Measurements from ENCODE around the gene C16orf86.
"Not testable (repeated sequence)": the region's sequence is repeated elsewhere in the genome, so short reads cannot be mapped to it uniquely, and the experiment has no call there.

C16orf86 gene

GRCh38 chr16:67668495-67669157 lies 2.0 kb downstream of the C16orf86 start:
- no peak for DNase-seq

GRCh38 chr16:67669499-67670101 lies 3.0 kb downstream of the C16orf86 start:
- no peak for DNase-seq

- no peak for DNase-seq
Measured at GRCh38 chr16:67672306-67672705, 5.7 kb downstream of the C16orf86 start.

- DNase-seq: no peak
Measured at GRCh38 chr16:67672739-67673662, 6.4 kb downstream of the C16orf86 start.

DNA sequence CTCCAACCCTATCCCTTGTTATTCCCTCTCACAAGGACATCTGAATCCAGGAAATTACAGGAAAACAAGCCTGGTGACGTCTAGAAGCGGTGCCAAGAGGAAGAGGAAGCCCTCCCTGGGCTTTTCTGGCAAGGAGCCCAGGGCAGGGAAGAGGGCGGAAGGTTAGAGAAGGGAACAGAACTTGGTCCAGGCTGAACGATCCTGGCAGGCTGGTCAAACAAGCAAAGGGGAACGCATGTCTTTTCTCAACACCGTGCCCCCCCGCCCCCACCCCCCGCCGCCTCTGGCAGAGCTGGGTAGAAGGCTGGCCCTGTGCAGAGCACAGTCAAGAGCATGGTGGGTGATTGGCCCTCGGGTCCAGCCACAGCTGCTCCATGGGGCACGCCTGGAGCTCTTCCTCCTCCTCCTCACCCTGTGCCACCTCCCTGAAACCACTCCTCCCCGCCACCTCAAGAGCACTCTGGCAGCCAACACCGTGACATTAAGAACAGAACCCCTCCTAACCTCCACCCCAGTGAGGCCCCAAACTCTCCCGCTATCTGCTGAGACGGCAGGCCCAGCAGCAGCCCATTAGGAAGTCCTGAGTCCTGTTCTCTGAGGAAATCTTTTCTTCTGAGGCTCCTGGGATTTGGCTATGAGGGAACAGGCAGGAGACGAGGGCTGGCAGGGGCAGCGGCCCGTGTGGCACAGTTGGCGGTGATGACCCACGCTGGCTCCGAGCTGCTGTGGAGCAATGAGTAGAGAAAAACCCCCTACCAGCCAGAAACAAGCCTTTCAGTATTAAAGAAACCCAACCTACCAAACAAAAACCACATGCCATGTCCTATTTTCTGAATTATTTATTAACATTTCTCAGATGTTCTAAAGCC lies 7.3 kb downstream of the C16orf86 start:
- DNase-seq: no peak

- DNase-seq: no peak
Measured at GRCh38 chr16:67674851-67675578, 8.4 kb downstream of the C16orf86 start.

DNA sequence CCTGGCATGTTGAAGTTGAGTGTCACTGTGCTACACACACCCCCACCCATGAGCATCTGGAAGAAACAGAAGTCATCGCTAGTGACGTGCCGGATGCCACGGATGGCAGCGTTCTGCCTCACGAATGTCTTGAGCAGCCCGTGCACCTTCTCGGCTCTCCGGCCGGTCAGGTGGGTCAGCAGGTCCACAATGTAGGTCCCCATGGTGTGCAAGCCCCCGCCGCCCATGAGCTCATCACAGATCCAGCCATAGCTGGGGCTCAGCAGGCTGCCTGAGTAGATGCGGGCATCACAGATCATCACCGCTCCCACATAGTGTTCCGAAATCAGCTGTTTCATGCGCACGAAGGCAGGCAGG lies 8.9 kb downstream of the C16orf86 start:
- no peak for DNase-seq

- no peak for DNase-seq
Measured at GRCh38 chr16:67675999-67676398, 9.4 kb downstream of the C16orf86 start.

DNA sequence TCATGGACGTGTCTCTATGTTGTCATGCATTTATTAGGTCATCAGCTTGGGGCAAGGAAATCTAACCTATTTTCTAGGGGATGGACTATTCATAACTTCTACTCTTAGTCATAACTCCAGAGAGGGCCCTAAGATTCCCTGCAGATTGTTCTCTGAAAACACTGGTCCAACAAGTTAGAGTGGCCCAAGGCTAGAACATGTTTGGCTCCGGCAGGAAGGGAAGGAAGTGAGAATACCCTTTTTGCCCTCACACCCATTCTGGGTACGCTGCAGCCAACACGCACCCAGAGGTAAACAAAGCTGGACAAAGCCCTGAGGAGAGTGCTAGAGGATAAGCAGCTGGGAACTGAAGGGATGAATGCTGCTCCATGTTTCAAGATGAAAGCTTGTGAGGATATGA lies 9.9 kb downstream of the C16orf86 start:
- no peak for DNase-seq

- no peak for DNase-seq
Measured at GRCh38 chr16:67676939-67677338, 10.3 kb downstream of the C16orf86 start.

- DNase-seq: no peak
Measured at GRCh38 chr16:67677712-67678111, 11.1 kb downstream of the C16orf86 start.

- DNase-seq: no peak
Measured at GRCh38 chr16:67678354-67679023, 11.9 kb downstream of the C16orf86 start.

DNA sequence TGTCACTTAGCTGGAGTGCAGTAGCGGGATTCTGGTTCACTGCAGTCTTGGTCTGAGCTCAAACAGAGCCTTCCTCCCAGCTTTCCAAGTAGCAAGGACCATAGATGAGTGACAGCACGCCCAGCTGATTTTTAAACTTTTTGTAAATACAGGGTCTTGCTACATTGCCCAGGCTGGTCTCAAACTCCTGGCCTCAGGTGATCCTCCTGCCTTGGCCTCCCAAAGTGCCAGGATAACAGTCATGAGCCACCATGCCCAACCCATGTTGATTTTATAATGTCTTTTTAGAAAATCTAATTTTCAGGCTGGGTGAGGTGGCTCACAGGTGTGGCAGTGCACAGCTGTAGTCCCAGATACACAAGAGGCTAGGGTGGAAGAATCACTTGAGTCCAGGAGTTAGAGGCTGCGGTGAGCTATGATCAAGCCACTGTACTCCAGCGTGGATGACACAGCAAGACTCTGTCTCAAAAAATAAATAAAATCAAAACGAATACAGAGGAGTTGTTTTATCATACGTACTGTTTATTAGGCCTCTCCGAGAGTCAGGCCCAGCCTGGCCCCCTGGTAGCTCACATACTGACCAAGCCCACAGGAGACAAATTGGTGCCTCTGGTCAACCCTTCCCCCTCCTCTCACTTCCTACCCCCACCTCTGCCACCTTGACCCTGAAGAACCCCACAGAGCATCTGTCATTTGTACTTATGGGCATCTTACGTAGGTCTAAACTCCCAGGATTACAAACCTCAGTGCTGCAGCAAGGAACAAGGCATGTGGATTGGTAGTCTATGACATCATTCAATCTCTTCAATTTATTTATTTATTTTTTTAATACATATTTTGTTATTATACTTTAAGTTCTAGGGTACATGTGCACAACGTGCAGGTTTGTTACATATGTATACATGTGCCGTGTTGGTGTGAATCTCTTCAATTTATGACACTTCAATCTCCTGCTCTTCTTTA lies 13.6 kb downstream of the C16orf86 start:
- no peak for DNase-seq

DNA sequence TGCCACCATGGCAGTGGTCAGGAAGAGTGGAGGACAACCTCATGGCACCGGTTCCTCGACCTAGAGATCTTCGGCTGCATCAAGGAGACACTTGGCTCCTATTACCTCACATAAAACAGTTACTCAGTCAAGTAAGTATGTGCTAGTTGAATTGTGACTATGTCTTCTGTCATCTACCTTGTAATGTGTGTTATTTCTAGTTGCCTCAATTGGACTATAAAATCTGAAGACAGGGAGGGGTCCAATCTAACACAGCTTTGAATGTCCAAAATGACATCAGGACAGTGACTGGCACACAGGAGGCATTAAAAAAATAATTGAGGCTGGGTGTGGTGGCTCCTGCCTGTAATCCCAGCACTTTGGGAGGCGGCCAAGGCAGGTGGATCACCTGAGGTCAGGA lies 17.2 kb downstream of the C16orf86 start:
- no peak for DNase-seq

DNA sequence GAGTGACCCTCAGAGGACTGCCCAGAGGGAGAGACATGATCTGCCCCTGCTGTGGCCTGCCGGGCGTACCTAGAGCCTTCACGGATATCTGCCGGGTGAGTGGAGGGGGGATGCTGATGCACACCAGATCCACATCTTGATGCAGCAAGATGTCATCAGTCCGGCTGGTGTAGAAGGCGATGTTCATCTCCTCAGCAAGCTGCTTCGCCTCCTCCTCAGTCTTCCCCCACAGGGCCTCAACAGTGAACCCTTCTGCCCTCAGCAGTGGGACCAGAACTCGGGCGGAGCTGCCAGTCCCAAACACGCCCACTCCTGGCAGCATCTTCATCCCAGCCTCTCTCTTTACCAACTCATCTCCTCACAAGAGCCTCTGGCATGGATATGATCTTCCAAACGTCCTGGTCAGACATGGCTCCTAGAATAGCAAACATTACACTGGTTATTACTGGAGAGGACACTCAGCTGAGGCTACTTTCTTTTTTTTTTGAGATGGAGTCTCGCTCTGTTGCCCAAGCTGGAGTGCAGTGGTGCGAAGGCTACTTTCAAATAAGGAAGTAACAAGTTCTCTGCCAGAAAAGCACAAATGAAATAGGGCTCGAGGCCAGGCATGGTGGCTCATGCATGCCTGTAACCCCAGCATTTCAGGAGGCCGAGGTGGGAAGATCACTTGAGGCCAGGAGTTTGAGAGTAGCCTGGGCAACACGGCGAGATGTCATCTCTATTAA lies 18.9 kb downstream of the C16orf86 start:
- DNase-seq: no peak

DNA sequence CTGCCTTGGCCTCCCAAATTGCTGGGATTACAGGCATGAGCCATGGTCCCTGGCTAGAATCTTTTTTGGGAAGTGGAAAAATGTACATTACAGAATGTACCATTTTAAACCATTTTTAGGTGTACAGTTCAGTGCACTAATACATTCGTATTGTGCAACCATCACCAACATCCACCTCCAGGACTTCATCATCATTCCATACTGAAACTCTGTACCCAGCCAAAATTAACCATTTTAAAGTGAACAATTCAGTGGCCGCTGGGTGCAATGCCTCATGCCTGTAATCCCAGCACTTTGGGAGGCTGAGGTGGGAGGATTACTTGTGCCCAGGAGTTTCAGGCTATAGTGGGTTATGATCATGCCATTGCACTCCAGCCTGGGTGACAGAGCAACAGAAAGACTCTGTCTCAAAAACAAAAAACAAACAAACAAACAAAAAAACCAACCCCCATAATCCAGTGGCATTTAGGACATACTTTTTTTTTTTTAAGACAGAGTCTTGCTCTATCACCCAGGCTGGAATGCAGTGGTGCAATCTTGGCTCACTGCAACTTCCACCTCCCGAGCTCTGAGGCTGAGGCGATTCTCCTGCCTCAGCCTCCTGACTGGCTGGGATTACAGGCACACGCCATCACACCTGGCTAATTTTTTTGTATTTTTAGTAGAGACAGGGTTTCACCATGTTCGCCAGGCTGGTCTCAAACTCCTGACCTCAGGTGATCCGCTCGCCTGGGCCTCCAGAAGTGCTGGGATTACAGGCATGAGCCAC lies 27.1 kb downstream of the C16orf86 start:
- not testable (repeated sequence) for DNase-seq

GRCh38 chr16:67694611-67695010 lies 28.0 kb downstream of the C16orf86 start:
- no peak for DNase-seq

- no peak for DNase-seq
Measured at GRCh38 chr16:67697422-67698185, 31.0 kb downstream of the C16orf86 start.

Measured in activated gamma-delta T cell treated with Interleukin-2 at 50 U/mL for 16 hours (primary cell).